NCI-H1105 (cell line): Measurements from ENCODE around the gene PITPNM1.
"Not testable (repeated sequence)": the region's sequence is repeated elsewhere in the genome, so short reads cannot be mapped to it uniquely, and the experiment has no call there.

ENCODE experiments used
- DNase-seq: peaks from one replicate; lab custom pipeline; 2025; lab: John Stamatoyannopoulos, UW

The PITPNM1 gene

GRCh38 chr11:67523556-67524479 lies 18.7 kb upstream of the PITPNM1 start:
- DNase-seq, result no peak

- no peak for DNase-seq
Observed at GRCh38 chr11:67522844-67523555, 17.8 kb upstream of the PITPNM1 start, which contains the start of gene CABP2. CABP2 (minus strand) TSS chr11:67523446; CDS start chr11:67523326, 120 bp downstream.

- DNase-seq, result no peak
Observed at GRCh38 chr11:67522338-67522737, 17.2 kb upstream of the PITPNM1 start.

- no peak for DNase-seq
Observed at GRCh38 chr11:67521924-67522323, 16.8 kb upstream of the PITPNM1 start.

GRCh38 chr11:67520856-67521824 lies 16.0 kb upstream of the PITPNM1 start:
- DNase-seq, result no peak

- no peak for DNase-seq
Observed at GRCh38 chr11:67519726-67520125, 14.6 kb upstream of the PITPNM1 start.

GRCh38 chr11:67517784-67518552 lies 12.8 kb upstream of the PITPNM1 start:
- no peak for DNase-seq

GRCh38 chr11:67516806-67517205 lies 11.6 kb upstream of the PITPNM1 start:
- no peak for DNase-seq

GRCh38 chr11:67514116-67514515 lies 9.0 kb upstream of the PITPNM1 start:
- DNase-seq, result no peak

GRCh38 chr11:67511558-67511957 lies 6.4 kb upstream of the PITPNM1 start:
- not testable (repeated sequence) for DNase-seq

GRCh38 chr11:67510023-67510345 lies 4.8 kb upstream of the PITPNM1 start:
- DNase-seq, result no peak

- peak; percentile 98 for DNase-seq
Observed at GRCh38 chr11:67508486-67509121, 3.4 kb upstream of the PITPNM1 start.

GRCh38 chr11:67507864-67508485 lies 2.8 kb upstream of the PITPNM1 start, which contains the start of gene CDK2AP2:
CDK2AP2 (minus strand) TSS chr11:67508162; CDS start chr11:67508082, 80 bp downstream.
- peak; percentile 99 for DNase-seq

GRCh38 chr11:67507242-67507863 lies 2.2 kb upstream of the PITPNM1 start:
- DNase-seq, result no peak

GRCh38 chr11:67506426-67507051 lies 1.4 kb upstream of the PITPNM1 start:
- no peak for DNase-seq

GRCh38 chr11:67505605-67506396 lies 638 bp upstream of the PITPNM1 start:
- peak; percentile 85 for DNase-seq

- peak; percentile 13 for DNase-seq
Observed at GRCh38 chr11:67504005-67504949, 886 bp downstream of the PITPNM1 start.
